NCI-H187 (cell line): Measurements from ENCODE around the gene PRKAG2.
"Not testable (repeated sequence)": the region's sequence is repeated elsewhere in the genome, so short reads cannot be mapped to it uniquely, and the experiment has no call there.

Source experiments
- DNase-seq, 2 experiments: peaks; one replicate each; lab custom pipeline; 2025; lab: John Stamatoyannopoulos, UW

PRKAG2 gene

GRCh38 chr7:151834271-151835035, 42.5 kb downstream of the PRKAG2 start:
- DNase-seq, result no peak

DNA sequence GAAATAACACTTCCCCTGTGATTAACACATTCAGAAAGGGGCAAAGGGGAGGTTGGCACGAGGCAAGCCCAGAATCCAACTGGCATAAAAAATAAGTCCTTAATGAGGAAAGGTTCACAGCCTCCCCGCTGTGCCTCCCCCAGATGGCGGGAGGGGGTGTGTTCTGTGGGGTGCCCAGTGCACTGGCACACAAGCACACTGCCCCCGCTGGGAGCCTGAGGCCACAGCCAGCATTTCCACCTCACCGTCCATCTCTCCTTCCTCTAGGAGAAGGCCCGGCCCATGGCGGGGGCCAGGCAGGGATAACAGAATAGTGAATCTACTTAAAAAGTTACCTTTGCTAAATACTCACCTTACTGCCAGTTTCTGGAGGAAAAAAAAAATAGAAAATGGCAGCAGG, 43.2 kb downstream of the PRKAG2 start:
- no peak for DNase-seq

- no peak for DNase-seq
Observed at GRCh38 chr7:151833213-151833651, 43.7 kb downstream of the PRKAG2 start.

DNA sequence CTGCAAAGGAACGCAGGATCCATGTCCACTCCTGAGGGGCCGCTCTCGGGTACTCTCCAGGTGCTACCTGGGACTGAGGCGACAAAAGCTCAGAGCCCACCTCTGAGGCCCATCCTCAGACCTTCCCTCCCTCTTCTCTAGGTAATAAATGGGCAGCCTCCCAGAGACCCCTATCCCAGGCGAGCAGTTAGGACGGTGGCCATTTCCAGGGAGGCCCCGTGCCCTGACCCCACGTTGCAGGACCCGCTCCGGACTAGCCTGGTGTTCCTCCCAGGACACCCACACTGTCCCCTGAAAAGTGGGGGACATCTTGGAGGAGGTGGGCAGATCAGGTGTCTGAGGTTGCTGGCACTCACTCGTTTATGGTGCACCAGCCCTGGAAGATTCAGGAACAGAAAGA, 44.3 kb downstream of the PRKAG2 start:
- no peak for DNase-seq

DNA sequence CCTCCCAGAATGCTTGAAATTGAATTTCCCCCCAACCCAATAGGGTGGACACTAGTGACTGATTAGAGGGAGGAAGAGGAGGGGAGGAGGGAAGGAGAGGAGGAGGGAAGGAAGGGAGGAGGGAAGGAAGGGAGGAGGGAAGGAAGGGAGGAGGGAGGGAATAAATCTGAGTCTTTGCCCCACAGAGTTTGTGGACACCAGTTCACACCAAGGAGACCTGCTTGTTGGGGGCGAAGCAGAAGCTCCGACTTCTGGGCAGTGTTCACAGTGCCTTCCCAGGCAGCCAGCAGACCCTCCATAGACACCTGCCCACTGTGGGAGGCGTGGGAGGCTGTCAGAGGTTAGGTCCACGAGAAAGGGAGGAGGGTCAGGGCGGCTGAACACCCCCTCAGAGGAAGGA, 44.8 kb downstream of the PRKAG2 start:
- no peak for DNase-seq

DNA sequence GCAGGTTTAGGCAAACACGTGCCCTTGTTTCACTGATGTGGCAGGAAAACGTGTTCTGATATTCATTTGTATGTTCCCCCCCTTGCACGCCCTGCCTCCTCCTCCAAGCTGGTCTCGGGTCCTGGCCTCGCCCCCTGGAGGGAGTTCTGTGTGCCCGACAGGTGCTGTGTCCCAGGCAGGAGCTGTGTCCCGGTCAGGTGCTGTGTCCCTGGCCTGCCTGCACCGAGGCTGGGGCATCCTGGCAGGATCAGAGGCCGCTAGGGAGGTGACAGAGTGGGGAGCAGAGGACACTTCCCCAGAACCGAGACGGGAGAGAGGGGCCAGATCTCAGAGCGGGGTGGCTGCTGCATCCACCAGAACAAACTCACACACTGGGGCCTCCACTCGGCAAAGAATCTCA, 45.3 kb downstream of the PRKAG2 start:
- no peak for DNase-seq

GRCh38 chr7:151830121-151830830, 46.6 kb downstream of the PRKAG2 start:
- DNase-seq, result no peak

GRCh38 chr7:151829707-151830106, 47.2 kb downstream of the PRKAG2 start:
- no peak for DNase-seq

GRCh38 chr7:151827620-151828019, 49.3 kb downstream of the PRKAG2 start:
- DNase-seq, result no peak

GRCh38 chr7:151826316-151826715, 50.6 kb downstream of the PRKAG2 start:
- DNase-seq, result not testable (repeated sequence)

DNA sequence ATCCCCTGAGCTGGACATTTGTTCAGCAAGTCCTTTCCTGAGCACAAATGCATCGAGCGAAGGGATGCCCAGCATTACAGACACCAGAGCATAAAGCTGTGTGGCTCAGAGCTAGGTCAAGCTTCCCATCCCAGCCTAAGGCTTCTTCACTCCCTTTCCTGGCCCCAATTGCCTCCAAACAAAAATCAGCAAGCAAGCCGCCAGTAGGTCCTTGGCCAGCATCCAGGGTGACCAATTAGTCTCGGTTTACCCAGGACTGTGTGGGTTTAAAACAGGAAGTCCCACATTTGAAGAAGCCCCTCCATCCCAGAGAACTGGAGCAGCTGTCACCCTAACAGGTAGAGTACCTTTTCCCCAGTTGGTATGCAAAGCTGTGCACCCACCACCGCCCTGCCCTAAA, 51.2 kb downstream of the PRKAG2 start:
- DNase-seq, result no peak

GRCh38 chr7:151824373-151824933, 52.5 kb downstream of the PRKAG2 start:
- DNase-seq, result no peak

DNA sequence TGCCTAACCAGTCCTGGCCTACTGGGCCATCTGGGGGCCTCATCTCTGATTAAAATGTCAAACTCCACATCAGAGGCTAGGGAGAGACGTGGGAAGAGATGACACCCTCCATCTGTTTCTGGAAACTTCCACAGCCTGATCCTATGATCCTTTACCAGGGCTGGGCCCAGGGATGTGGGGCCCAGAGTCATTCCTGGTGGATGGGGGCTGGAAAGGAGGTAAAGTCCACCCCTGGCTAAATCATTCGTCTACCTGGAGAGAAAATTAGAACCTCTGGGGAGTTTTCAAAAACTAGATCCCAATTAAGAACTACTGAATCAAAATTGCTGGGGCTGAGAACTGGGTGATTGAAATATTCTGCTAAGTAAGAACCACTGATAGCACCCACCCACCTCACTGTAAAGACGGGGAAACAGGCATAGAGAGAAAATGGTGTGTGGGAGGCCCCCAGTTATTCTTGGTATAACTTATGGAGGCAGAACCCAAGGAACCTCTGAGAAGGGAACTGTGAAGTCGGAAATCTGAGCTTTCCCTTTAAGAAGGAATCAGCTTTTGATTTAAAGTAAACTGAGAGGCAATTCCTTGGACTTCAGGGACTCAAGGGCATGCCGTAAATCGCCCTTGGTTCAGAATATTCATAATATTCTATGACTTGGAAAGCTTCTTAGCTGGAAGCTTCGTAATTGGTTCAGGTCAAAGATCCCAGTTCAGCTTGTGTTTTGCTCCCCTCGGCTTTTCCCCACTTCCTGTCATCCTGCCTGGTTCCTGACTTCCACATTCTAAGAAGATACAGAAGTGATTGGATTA, 53.1 kb downstream of the PRKAG2 start:
- DNase-seq, result no peak

DNA sequence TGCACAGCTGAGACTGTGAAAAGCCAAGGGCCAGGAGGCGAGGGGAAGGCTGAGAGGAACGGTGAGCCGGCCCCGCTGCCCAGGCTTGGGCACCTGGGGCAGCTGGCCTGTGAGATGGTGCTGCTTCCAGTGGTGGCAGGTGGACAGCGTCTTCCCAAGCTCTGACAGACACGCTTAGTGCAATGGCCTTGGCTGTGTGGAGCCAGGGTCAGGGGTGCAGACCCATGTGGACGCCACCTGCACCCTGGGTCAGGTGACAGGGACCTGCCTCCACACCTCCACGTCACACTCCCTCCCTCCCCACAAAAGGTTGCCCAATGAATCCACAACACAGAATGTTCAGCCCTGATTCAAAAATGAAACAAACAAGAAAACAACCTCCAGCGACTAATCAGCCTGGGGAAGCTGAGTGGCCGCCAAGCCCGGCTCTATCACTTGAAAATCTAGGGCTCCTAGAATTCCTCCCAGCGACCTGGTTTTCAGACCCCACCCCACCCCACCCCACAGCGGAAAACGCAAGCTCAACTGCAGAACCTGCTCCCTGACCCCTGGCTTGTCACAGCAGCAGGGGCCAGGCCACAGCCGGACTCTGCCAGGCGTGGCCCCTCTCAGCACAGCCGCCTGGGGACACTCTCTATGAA, 54.3 kb downstream of the PRKAG2 start:
- no peak for DNase-seq

DNA sequence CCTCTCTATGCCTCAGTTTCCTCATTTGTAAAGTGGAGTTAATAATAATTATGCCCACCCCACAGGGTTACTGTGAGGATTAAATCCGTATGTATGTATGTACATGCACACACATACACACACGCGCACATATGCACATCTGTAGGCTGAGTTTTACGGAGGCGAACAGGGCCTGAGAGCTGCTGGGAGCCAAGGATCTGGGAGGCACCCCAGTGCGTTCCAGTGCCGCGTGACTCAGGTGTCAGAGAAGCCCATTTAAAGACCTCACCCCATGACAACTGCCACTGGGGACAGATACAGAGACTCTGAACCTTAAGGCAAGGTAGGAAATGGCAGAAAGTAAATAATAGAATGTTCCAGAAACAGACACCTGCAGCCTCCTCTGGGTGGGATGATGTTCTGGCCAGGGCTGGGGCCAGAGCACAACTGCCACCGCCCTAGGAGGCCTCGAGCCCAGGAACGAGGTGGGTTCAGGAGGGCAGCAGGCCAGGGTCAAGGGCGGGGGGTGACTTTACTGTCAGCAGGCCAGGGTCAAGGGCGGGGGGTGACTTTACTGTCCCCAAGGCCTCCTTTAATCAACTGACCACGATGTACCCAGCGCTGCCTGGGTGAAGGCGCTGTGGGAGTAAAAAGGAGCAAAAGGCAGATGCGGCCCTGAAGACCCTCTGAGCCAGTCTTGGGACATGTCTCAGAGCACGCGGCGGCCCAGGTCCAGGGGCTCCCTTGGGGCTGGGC, 54.9 kb downstream of the PRKAG2 start:
- no peak for DNase-seq

GRCh38 chr7:151821226-151821625, 55.7 kb downstream of the PRKAG2 start:
- no peak for DNase-seq

DNA sequence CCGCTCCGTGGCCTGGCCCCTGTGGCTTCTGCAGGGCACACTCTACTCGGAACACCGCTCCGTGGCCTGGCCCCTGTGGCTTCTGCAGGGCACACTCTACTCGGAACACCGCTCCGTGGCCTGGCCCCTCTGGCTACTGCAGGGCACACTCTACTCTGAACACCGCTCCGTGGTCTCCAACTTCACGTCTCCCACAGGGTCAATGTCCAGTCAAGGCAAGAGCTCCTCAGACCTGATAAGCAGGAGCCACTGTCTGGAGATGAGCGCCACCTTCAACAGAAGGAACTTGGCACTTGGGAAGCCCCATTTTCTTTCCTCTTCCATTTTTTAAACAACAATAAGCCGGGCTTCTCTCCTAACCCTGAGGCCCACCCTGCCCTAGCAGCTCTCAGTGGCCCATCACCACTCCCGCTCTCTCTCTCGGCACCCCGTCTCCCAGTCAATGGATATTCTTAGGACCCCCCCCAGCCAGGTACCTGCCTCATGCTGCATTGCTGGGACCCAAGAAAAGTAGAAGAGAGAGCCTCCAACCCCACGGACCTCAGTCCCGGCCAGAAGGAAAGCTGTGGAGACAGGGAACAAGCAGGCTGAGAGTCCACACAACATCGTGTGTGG, 56.3 kb downstream of the PRKAG2 start:
- DNase-seq, result no peak

- no peak for DNase-seq
Observed at GRCh38 chr7:151819866-151820265, 57.0 kb downstream of the PRKAG2 start.

- DNase-seq, result no peak
Observed at GRCh38 chr7:151818674-151819519, 58.0 kb downstream of the PRKAG2 start.
